ENCODE results near the gene KCTD7. TPM values are rescaled to one million over a fixed set of nuclear protein-coding genes. Genes with fewer than 3 reads are reported as not detected.
A peak's percentile ranks its signal among the peaks of the same experiment; 100 is the strongest.

The KCTD7 gene
- total and polyA plus RNA-seq, 2 of the 13 experiments (the other 11 are each of a cell fraction or from before 2014, with no cell fraction given): 7.3 to 13.5 TPM

DNA sequence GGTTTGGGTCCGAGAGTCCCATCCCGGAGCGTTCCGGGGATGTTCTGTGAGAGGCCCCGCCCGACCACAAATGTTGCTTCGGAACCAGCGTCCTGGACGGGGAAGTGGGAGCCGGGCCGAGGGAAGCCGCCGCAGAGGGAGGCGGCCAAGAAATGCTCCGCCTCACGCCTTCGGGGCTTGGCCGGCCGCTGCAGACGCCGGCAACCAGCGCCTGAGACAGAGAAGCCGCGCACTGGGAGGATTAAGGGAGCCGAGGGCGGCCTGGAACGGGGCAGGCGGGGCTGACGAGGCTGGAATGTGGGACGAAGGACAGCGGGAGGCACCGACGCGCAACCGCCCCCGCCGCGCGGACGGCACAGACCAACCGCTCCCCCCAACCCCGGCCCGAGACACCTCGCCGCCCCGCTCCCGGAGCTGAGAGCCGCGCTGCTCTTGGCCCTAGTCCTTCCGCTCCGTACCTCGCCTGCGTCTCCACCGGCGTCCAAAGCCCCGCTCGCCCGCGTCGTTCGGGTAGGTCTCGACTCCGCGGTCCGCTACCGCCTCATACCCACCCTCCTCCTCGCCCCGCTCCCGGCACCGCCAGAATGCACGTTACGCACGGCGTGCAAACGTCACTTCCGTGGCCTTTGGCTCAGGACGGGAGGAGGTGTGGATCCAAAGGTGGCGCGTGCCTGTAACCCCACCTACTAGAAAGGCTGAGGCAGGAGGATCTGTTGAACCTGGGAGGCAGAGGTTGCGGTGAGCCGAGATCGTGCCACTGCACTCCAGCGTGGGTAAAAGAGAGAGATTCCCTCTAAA is 36.7 kb upstream of the KCTD7 start (continued):
- TF ChIP-seq HMGXB3 (CRISPR knock-in tag; IDR thresholded peaks at IDR 0.05; ENCODE audit: borderline replicate concordance) (0 out of 2 replicates have a peak, but pooled peaks have one; percentile 40), ZBTB46 (CRISPR knock-in tag; IDR thresholded peaks at IDR 0.05; ENCODE audit: borderline replicate concordance) (no peak), ONECUT2 (CRISPR knock-in tag; IDR thresholded peaks at IDR 0.05) (no peak), AGO1 (IDR thresholded peaks at IDR 0.05; ENCODE audit: low read depth, low read length, poor library complexity, severe bottlenecking) (peak; percentile 63), HNRNPLL (IDR thresholded peaks at IDR 0.05; ENCODE audit: low read depth, low read length, poor library complexity, severe bottlenecking) (peak; percentile 90), SMAD9 (CRISPR knock-in tag; IDR thresholded peaks at IDR 0.05) (no peak), SIN3A (IDR thresholded peaks at IDR 0.05; ENCODE audit: borderline replicate concordance, low read depth, low read length) (peak; percentile 72; the same call in 1 of the 2 replicates), YY1 (IDR thresholded peaks at IDR 0.05; ENCODE audit: insufficient read depth, insufficient replicate concordance, low read depth, low read length) (peak; percentile 78), ZNF441 (CRISPR knock-in tag; IDR thresholded peaks at IDR 0.05; ENCODE audit: borderline replicate concordance) (peak; percentile 67; the same call in 1 of the 2 replicates), ZFP1 (CRISPR knock-in tag; IDR thresholded peaks at IDR 0.05) (peak; percentile 61; the same call in 1 of the 2 replicates), BATF2 (CRISPR knock-in tag; IDR thresholded peaks at IDR 0.05) (peak; percentile 76; the same call in 1 of the 2 replicates), IRF2 (CRISPR knock-in tag; IDR thresholded peaks at IDR 0.05) (peak; percentile 72), ZFP36L1 (CRISPR knock-in tag; IDR thresholded peaks at IDR 0.05) (peak; percentile 20; the same call in 1 of the 2 replicates), ZNF121 (CRISPR knock-in tag; IDR thresholded peaks at IDR 0.05) (no peak), GZF1 (CRISPR knock-in tag; IDR thresholded peaks at IDR 0.05) (0 out of 2 replicates have a peak, but pooled peaks have one; percentile 43)
- TF ChIP-seq, protein P1, sequence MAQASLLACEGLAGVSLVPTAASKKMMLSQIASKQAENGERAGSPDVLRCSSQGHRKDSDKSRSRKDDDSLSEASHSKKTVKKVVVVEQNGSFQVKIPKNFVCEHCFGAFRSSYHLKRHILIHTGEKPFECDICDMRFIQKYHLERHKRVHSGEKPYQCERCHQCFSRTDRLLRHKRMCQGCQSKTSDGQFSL (CRISPR knock-in tag; IDR thresholded peaks at IDR 0.05): peak; percentile 97
- TF ChIP-seq, protein P2, sequence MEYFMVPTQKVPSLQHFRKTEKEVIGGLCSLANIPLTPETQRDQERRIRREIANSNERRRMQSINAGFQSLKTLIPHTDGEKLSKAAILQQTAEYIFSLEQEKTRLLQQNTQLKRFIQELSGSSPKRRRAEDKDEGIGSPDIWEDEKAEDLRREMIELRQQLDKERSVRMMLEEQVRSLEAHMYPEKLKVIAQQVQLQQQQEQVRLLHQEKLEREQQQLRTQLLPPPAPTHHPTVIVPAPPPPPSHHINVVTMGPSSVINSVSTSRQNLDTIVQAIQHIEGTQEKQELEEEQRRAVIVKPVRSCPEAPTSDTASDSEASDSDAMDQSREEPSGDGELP (IDR thresholded peaks at IDR 0.05; ENCODE audit: borderline replicate concordance, low read depth): 0 out of 2 replicates have a peak, but pooled peaks have one; percentile 11
- TF ChIP-seq, protein P3, sequence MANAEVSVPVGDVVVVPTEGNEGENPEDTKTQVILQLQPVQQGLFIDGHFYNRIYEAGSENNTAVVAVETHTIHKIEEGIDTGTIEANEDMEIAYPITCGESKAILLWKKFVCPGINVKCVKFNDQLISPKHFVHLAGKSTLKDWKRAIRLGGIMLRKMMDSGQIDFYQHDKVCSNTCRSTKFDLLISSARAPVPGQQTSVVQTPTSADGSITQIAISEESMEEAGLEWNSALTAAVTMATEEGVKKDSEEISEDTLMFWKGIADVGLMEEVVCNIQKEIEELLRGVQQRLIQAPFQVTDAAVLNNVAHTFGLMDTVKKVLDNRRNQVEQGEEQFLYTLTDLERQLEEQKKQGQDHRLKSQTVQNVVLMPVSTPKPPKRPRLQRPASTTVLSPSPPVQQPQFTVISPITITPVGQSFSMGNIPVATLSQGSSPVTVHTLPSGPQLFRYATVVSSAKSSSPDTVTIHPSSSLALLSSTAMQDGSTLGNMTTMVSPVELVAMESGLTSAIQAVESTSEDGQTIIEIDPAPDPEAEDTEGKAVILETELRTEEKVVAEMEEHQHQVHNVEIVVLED (CRISPR knock-in tag; IDR thresholded peaks at IDR 0.05; ENCODE audit: borderline replicate concordance): peak; percentile 99

Measured in HepG2 (cell line).